OCI-LY3 (cell line): ENCODE results near the gene ERAP2.

Experiments used
- CTCF ChIP-seq: fragments of 200-600, 300-600 bp; sonication (generic); IDR thresholded peaks from 2 replicates; pipeline ENCODE4 v1.5.1; 2014; ENCODE audit warnings: antibody characterized with exemption, low read length, low read depth
- EZH2phosphoT487 ChIP-seq: fragments of 200-600 bp; shearing (Covaris generic); IDR thresholded peaks from 2 replicates; pipeline ENCODE4 v1.6.1; 2018; ENCODE audit warnings: antibody characterized with exemption, mixed run types, low read depth

- TF ChIP-seq CTCF: no peak
- TF ChIP-seq EZH2phosphoT487: no peak
Observed at GRCh38 chr5:96930058-96930457, 53.8 kb downstream of the ERAP2 start.
